ENCODE results near the gene DUS1L. TPM values are rescaled to one million over a fixed set of nuclear protein-coding genes. Genes with fewer than 3 reads are reported as not detected.
"Not testable (repeated sequence)": the region's sequence is repeated elsewhere in the genome, so short reads cannot be mapped to it uniquely, and the experiment has no call there.

The DUS1L gene
- total RNA-seq, 1 experiment from 2014 or later: 176 TPM

DNA sequence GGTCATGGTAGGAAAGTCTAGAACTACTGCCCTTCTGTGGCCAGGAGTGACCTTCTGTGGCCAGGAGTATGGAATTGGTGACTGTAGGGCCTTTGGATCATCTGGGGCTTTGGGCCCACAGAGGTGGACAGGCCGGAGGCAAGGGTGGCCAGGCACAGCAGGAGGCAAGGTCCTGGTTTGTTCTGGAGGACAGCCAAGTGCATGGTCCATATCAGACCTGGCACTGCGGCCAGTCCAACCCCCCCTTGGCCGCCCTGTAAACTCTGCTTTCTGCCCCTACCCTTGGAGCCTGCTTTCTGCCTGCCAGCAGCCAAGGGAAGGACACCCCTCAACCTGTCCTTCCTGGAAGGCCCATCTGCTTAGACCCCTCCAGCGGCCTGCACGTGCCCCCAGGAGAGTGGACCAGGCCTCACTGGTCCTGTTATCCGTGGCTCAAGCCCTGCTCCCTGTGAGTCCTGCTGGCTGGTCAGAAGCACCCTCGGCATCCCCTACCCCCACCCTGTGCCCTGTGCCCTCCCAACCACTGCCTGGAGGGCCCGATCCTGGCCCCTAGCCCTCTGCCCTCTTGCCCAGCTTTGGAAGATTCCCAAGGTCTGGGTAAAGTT, 25.8 kb downstream of the DUS1L start:
- ATAC-seq: no peak
- no peaks in the 10 kb centered on the region for H3K9me3 ChIP-seq (ENCODE audit: control insufficient read depth in 1 of 2, insufficient read depth in 1 of 2, low read depth in 1 of 2, low read length in 2 of 2)
- peaks cover 10 to 26% of the 10 kb centered on the region in 2 experiments for H3K4me1 ChIP-seq (ENCODE audit: control insufficient read depth in 1 of 2, insufficient read depth in 2 of 2, low read length in 2 of 2)
- TF ChIP-seq ZNF274 (IDR thresholded peaks at IDR 0.05; ENCODE audit: low read depth, low read length) (no peak), YY1 (IDR thresholded peaks at IDR 0.05; ENCODE audit: extremely low read depth, insufficient replicate concordance, low read depth, low read length) (no peak), CTCF (IDR thresholded peaks at IDR 0.05 in 2 of 3, conservative IDR thresholded peaks at IDR 0.05 in 1 of 3; ENCODE audit: borderline replicate concordance in 1 of 3, insufficient read depth in 1 of 3, low read depth in 2 of 3, low read length in 2 of 3) (no peak), EZH2 (IDR thresholded peaks at IDR 0.05) (no peak), TCF7L2 (IDR thresholded peaks at IDR 0.05; ENCODE audit: borderline replicate concordance, extremely low read depth, insufficient read depth, insufficient read length) (no peak), EZH2phosphoT487 (IDR thresholded peaks at IDR 0.05; ENCODE audit: borderline replicate concordance) (no peak), CBX3 (IDR thresholded peaks at IDR 0.05; ENCODE audit: low read depth) (no peak), REST (IDR thresholded peaks at IDR 0.05; ENCODE audit: low read depth) (no peak), POLR2AphosphoS5 (IDR thresholded peaks at IDR 0.05; ENCODE audit: low read depth, low read length) (no peak)
- H3K27ac ChIP-seq (ENCODE audit: low read depth, low read length): no peak overlapping the region
- ChIA-PET RAD21 (ENCODE audit: low non-redundant PET in 1 of 2, low total read pairs in 2 of 2, uncharacterized antibody in 2 of 2, unreplicated experiment in 2 of 2) (no interaction called here), POLR2A (no interaction called here), CTCF (interaction anchor here (1.3 kb wide), 1 partner anchor 9 kb away, joined by 4 read pairs; no protein-coding TSS in a partner anchor)
- DNase-seq (ENCODE audit: low read depth, low spot score): no peak
- H3K79me2 ChIP-seq (ENCODE audit: insufficient read depth, low read length): peaks cover 18% of the 10 kb centered on the region; the same call in 1 of the 2 replicates
- peaks cover 0 to 12% of the 10 kb centered on the region in 2 experiments; a peak in 1 of 4 replicates for H3K36me3 ChIP-seq (ENCODE audit: control insufficient read depth in 1 of 2, insufficient read depth in 2 of 2, low read length in 2 of 2)
- H3K4me3 ChIP-seq (replicated peaks in 1 of 2; ENCODE audit: low read depth in 1 of 2, low read length in 2 of 2): no peak overlapping the region
- H4K20me1 ChIP-seq (ENCODE audit: insufficient read depth): no peaks in the 10 kb centered on the region
- no peak overlapping the region for H3K9ac ChIP-seq (ENCODE audit: low read length)
- intact Hi-C loops (cut with micrococcal nuclease): loop anchor here (10.0 kb wide), 2 partner anchors 255 to 375 kb away; partner anchors contain the start of genes HEXD and OGFOD3
- H2AFZ ChIP-seq (ENCODE audit: low read depth, low read length, poor library complexity, severe bottlenecking): no peak overlapping the region
- H3K27me3 ChIP-seq (ENCODE audit: insufficient read depth, low read length): no peaks in the 10 kb centered on the region
- H3K9me2 ChIP-seq (ENCODE audit: insufficient read depth): no peaks in the 10 kb centered on the region
- BruUV-seq (replicated peaks): no TSS peak
- H3K4me2 ChIP-seq (ENCODE audit: low read length): no peak overlapping the region

DNA sequence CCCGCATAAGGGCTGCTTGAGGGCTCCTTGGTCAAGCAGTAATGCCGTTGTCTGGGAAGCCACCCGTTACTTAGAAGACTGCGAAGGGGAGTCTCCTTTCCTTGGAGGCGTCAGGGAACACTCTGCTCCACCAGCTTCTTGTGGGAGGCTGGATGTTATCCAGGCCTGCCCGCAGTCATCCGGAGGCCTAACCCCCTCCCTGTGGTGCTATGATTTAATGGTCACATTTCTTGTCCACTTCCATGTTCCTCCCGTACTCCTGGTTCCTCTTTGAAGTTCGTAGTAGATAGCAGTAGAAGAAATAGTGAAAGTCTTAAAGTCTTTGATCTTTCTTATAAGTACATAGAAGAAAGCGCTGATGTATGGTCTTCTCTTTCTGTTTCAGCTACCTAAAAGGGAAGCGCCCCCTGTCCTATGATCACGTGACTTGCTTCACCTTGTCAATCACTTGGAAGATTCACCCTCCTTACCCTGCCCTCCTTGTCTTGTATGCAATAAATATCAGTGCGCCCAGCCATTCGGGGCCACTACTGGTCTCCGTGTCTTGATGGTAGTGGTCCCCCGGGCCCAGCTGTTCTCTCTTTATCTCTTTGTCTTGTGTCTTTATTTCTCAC, 26.7 kb downstream of the DUS1L start:
- H3K9ac ChIP-seq (ENCODE audit: low read length); DNase-seq (ENCODE audit: low read depth, low spot score); POLR2A ChIA-PET; BruUV-seq (replicated peaks); H3K4me3 ChIP-seq (replicated peaks in 1 of 2; ENCODE audit: low read depth in 1 of 2, low read length in 2 of 2); H2AFZ ChIP-seq (ENCODE audit: low read depth, low read length, poor library complexity, severe bottlenecking); ATAC-seq; H3K9me2 ChIP-seq (ENCODE audit: insufficient read depth); H4K20me1 ChIP-seq (ENCODE audit: insufficient read depth); H3K4me2 ChIP-seq (ENCODE audit: low read length); RAD21 ChIA-PET (ENCODE audit: low non-redundant PET in 1 of 2, low total read pairs in 2 of 2, uncharacterized antibody in 2 of 2, unreplicated experiment in 2 of 2); H3K9me3 ChIP-seq (ENCODE audit: control insufficient read depth in 1 of 2, insufficient read depth in 1 of 2, low read depth in 1 of 2, low read length in 2 of 2); H3K27me3 ChIP-seq (ENCODE audit: insufficient read depth, low read length); H3K27ac ChIP-seq (ENCODE audit: low read depth, low read length): not testable (repeated sequence)
- Histone ChIP-seq H3K79me2 (ENCODE audit: insufficient read depth, low read length) (peaks cover 18% of the 10 kb centered on the region; the same call in 1 of the 2 replicates), H3K4me1 (ENCODE audit: control insufficient read depth in 1 of 2, insufficient read depth in 2 of 2, low read length in 2 of 2) (peaks cover 13 to 35% of the 10 kb centered on the region in 2 experiments), H3K36me3 (ENCODE audit: control insufficient read depth in 1 of 2, insufficient read depth in 2 of 2, low read length in 2 of 2) (peaks cover 0 to 12% of the 10 kb centered on the region in 2 experiments; a peak in 1 of 4 replicates)
- CTCF ChIA-PET: interaction anchor here (1.6 kb wide), 1 partner anchor 111 kb away, joined by 5 read pairs; the partner anchor contains the start of gene MAFG
- intact Hi-C loops (cut with micrococcal nuclease): loop anchor here (10.0 kb wide), 2 partner anchors 256 to 376 kb away; partner anchors contain the start of genes HEXD and OGFOD3
